SK-N-SH (cell line): ENCODE data around the gene STK16. TPM values are rescaled to one million over a fixed set of nuclear protein-coding genes. Genes with fewer than 3 reads are reported as not detected.
A peak's percentile ranks its signal among the peaks of the same experiment; 100 is the strongest.

Experiments
- CTCF ChIA-PET: fragments of 300-600, 350-600 bp; formaldehyde crosslinking; extraction: SDS; loops from one replicate; lab custom pipeline; 2021; lab: Yijun Ruan, JAX
- POLR2A ChIA-PET: fragments of 350-600 bp; sonication (Branson Sonifier 250); formaldehyde crosslinking; extraction: SDS; loops from one replicate; lab custom pipeline; 2020; ENCODE audit warnings: antibody characterized with exemption, inconsistent platforms; lab: Yijun Ruan, JAX
- DNase-seq: peaks from one replicate; pipeline ENCODE4 v3.0.0; 2012
- H2AFZ ChIP-seq: fragments of 200-600 bp; sonication (generic); 2 replicates; pipeline ENCODE4 v1.8.1; 2016; ENCODE audit warnings: antibody characterized with exemption, mild to moderate bottlenecking, low read depth
- H3F3A ChIP-seq: fragments of 200-600 bp; sonication (generic); replicated peaks from 2 replicates; pipeline ENCODE3; 2016; ENCODE audit warnings: antibody characterized with exemption, mild to moderate bottlenecking; ENCODE audit not compliant: insufficient read depth
- H3K27ac ChIP-seq, 2 experiments: fragments of 200-500 bp in 1 of 2; fragments of 200-600 bp in 1 of 2; sonication (Bioruptor generic) in 1 of 2; sonication (generic), shearing (Covaris generic) in 1 of 2; 2 replicates each; pipeline versions ENCODE4 v1.5.1 to v1.6.1; 2014 to 2016; ENCODE audit warnings: low read depth in 2 of 2, inconsistent platforms in 1 of 2, low read length in 1 of 2, mild to moderate bottlenecking in 1 of 2, mixed read lengths in 1 of 2
- H3K27me3 ChIP-seq: fragments of 200-600 bp; sonication (generic), shearing (Covaris generic); 2 replicates; pipeline ENCODE4 v1.6.1; 2016; ENCODE audit warnings: mixed run types; ENCODE audit not compliant: insufficient read depth
- H3K36me3 ChIP-seq, 2 experiments: fragments of 200-500 bp in 1 of 2; fragments of 200-600 bp in 1 of 2; sonication (Bioruptor generic) in 1 of 2; sonication (generic) in 1 of 2; replicated peaks in 1 of 2; 2 replicates each; pipeline versions ENCODE3 to v1.5.1; 2014 to 2016; ENCODE audit warnings: low read length in 1 of 2, mild to moderate bottlenecking in 1 of 2; ENCODE audit not compliant: insufficient read depth in 2 of 2, control insufficient read depth in 1 of 2
- H3K4me1 ChIP-seq, 2 experiments: fragments of 200-500 bp in 1 of 2; fragments of 200-600 bp in 1 of 2; sonication (Bioruptor generic) in 1 of 2; sonication (generic), shearing (Covaris generic) in 1 of 2; 2 replicates each; pipeline versions ENCODE4 v1.5.1 to v1.6.1; 2014 to 2016; ENCODE audit warnings: low read depth in 1 of 2, low read length in 1 of 2, mixed run types in 1 of 2; ENCODE audit not compliant: insufficient read depth in 2 of 2, control insufficient read depth in 1 of 2
- H3K4me2 ChIP-seq: fragments of 200-600 bp; sonication (generic), shearing (Covaris generic); 2 replicates; pipeline ENCODE4 v1.6.1; 2017; ENCODE audit warnings: mixed run types
- H3K4me3 ChIP-seq, 2 experiments: fragments of 200-500 bp in 1 of 2; fragments of 200-600 bp in 1 of 2; sonication (Bioruptor generic) in 1 of 2; sonication (generic), shearing (Covaris generic) in 1 of 2; 2 replicates each; pipeline versions ENCODE4 v1.5.1 to v1.8.1; 2014 to 2016; ENCODE audit warnings: low read depth in 2 of 2, inconsistent platforms in 1 of 2, low read length in 1 of 2, mild to moderate bottlenecking in 1 of 2, mixed read lengths in 1 of 2, moderate library complexity in 1 of 2
- H3K79me2 ChIP-seq: fragments of 200-600 bp; sonication (generic); 2 replicates; pipeline ENCODE4 v1.8.1; 2017; ENCODE audit warnings: mild to moderate bottlenecking; ENCODE audit not compliant: insufficient read depth
- H3K9ac ChIP-seq: fragments of 200-600 bp; sonication (generic); 2 replicates; pipeline ENCODE4 v1.6.1; 2017; ENCODE audit warnings: mixed run types
- H3K9me2 ChIP-seq: fragments of 200-600 bp; sonication (generic); 2 replicates; pipeline ENCODE4 v1.6.1; 2017; ENCODE audit warnings: mixed run types
- H3K9me3 ChIP-seq: fragments of 200-600 bp; sonication (generic); 2 replicates; pipeline ENCODE4 v1.6.1; 2017; ENCODE audit warnings: mixed run types, mild to moderate bottlenecking, moderate library complexity
- H4K20me1 ChIP-seq: fragments of 200-600 bp; sonication (generic); 2 replicates; pipeline ENCODE4 v1.6.1; 2017; ENCODE audit warnings: mild to moderate bottlenecking, mixed run types; ENCODE audit not compliant: insufficient read depth
- CHD2 ChIP-seq: fragments of 150-350 bp; IDR thresholded peaks from 2 replicates; pipeline ENCODE4 v1.6.1; 2018; ENCODE audit warnings: low read length; ENCODE audit not compliant: partially characterized antibody
- CTCF ChIP-seq: fragments of 200-600 bp; sonication (generic); IDR thresholded peaks from 2 replicates; pipeline ENCODE4 v1.6.1; 2017; ENCODE audit warnings: antibody characterized with exemption, mild to moderate bottlenecking, moderate library complexity
- EP300 ChIP-seq, 2 experiments: IDR thresholded peaks; 2 replicates each; pipeline versions ENCODE4 v1.4.0 to v1.6.1; 2012; ENCODE audit warnings: borderline replicate concordance in 1 of 2, low read depth in 1 of 2, low read length in 1 of 2
- EZH2phosphoT487 ChIP-seq: fragments of 200-600 bp; sonication (generic); IDR thresholded peaks from 2 replicates; pipeline ENCODE4 v1.6.1; 2017; ENCODE audit warnings: low read depth, mixed run types, mild to moderate bottlenecking, antibody characterized with exemption, moderate library complexity, borderline replicate concordance
- FOSL2 ChIP-seq: IDR thresholded peaks from 2 replicates; pipeline ENCODE4 v1.4.0; 2012; ENCODE audit warnings: low read depth, mild to moderate bottlenecking, moderate library complexity, borderline replicate concordance
- FOXM1 ChIP-seq: IDR thresholded peaks from 2 replicates; pipeline ENCODE4 v1.4.0; 2012; ENCODE audit warnings: low read depth, mild to moderate bottlenecking
- GATA2 ChIP-seq: sonication (generic); formaldehyde crosslinking; IDR thresholded peaks from 2 replicates; pipeline ENCODE4 v1.5.0; 2020; ENCODE audit warnings: mild to moderate bottlenecking, missing genetic modification reagents
- NFIC ChIP-seq: IDR thresholded peaks from 2 replicates; pipeline ENCODE4 v1.4.0; 2012; ENCODE audit warnings: borderline replicate concordance
- NRF1 ChIP-seq: IDR thresholded peaks from 2 replicates; pipeline ENCODE4 v1.6.1; 2012; ENCODE audit warnings: low read depth, mild to moderate bottlenecking, low read length
- PBX3 ChIP-seq: IDR thresholded peaks from 2 replicates; pipeline ENCODE4; 2012
- RAD21 ChIP-seq: IDR thresholded peaks from 2 replicates; pipeline ENCODE4 v1.6.1; 2012; ENCODE audit warnings: mild to moderate bottlenecking, low read length
- SIN3A ChIP-seq: IDR thresholded peaks from 2 replicates; pipeline ENCODE4 v1.6.1; 2012; ENCODE audit warnings: low read depth, mild to moderate bottlenecking, low read length, moderate library complexity, borderline replicate concordance
- SMC3 ChIP-seq: IDR thresholded peaks from 2 replicates; pipeline ENCODE4 v1.6.1; 2012; ENCODE audit warnings: low read depth, low read length, improper control_type of control experiment
- TAF1 ChIP-seq: IDR thresholded peaks from 2 replicates; pipeline ENCODE4 v1.6.1; 2012; ENCODE audit warnings: low read depth, mild to moderate bottlenecking, low read length, moderate library complexity, borderline replicate concordance
- TEAD4 ChIP-seq: IDR thresholded peaks from 2 replicates; pipeline ENCODE4 v1.4.0; 2012; ENCODE audit warnings: mild to moderate bottlenecking, borderline replicate concordance; ENCODE audit not compliant: insufficient read depth
- USF1 ChIP-seq: IDR thresholded peaks from 2 replicates; pipeline ENCODE4 v1.4.0; 2012; ENCODE audit warnings: low read depth, borderline replicate concordance
- USF2 ChIP-seq: fragments of 150-350 bp; IDR thresholded peaks from 2 replicates; pipeline ENCODE4 v1.6.1; 2017; ENCODE audit warnings: antibody characterized with exemption, low read length, low read depth, borderline replicate concordance
- YY1 ChIP-seq: IDR thresholded peaks from 2 replicates; pipeline ENCODE4 v1.4.0; 2012; ENCODE audit warnings: low read depth, mild to moderate bottlenecking
- WGBS: methylation state at CpG from one replicate; pipeline ENCODE4 v1.1.6; 2017; ENCODE audit warnings: low lambda C conversion rate; 5-methylcytosine and 5-hydroxymethylcytosine counted together
- polyA plus RNA-seq, 3 experiments: library from polyadenylated mRNA; depleted of rRNA; stranded (reverse); fragments of >200 nt; gene quantifications; 2 replicates each; pipeline ENCODE4 v1.2.3, GENCODE V29; 2012

Gene STK16
- polyA plus RNA-seq, 1 of the 3 experiments (the other 2 are of a cell fraction): 57.6 TPM

- Histone ChIP-seq H3K4me1 (peaks cover 24 to 27% of the 10 kb centered on the region in 2 experiments), H3K9ac (peak overlapping the region; percentile 87), H3K27me3 (no peaks in the 10 kb centered on the region), H3K4me2 (peak overlapping the region; percentile 95), H3K36me3 (peaks cover 14 to 27% of the 10 kb centered on the region in 2 experiments)
- no peak for TF ChIP-seq EP300 (IDR thresholded peaks at IDR 0.05; ENCODE audit: borderline replicate concordance in 1 of 2, low read depth in 1 of 2, low read length in 1 of 2)
- TF ChIP-seq SMC3: no peak
- no peak for TF ChIP-seq TEAD4
- no peak for TF ChIP-seq EZH2phosphoT487
- no peak for TF ChIP-seq GATA2
- TF ChIP-seq NFIC: no peak
- no peak for TF ChIP-seq USF1
- TF ChIP-seq PBX3: peak; percentile 53; the same call in 1 of the 2 replicates
- no peak for TF ChIP-seq YY1
- TF ChIP-seq RAD21: no peak
- peak; percentile 60 for TF ChIP-seq FOSL2
- TF ChIP-seq, all 33 proteins: peak for 2
- H3K79me2 ChIP-seq: peaks cover 9% of the 10 kb centered on the region; the same call in 1 of the 2 replicates
- ChIA-PET CTCF (interaction anchor here (0.8 to 15.4 kb wide), 26 partner anchors 8 to 365 kb away, joined by 3 to 312 read pairs (median 4); partner anchors contain the start of genes ABCB6, ANKZF1, GLB1L and STK16), POLR2A (interaction anchor here (0.7 to 1.7 kb wide), 8 partner anchors 9 to 110 kb away, joined by 3 to 6 read pairs (median 5); partner anchors contain the start of genes ABCB6 and CNPPD1)
- peak overlapping the region; percentile 44 to 69 for H3K4me3 ChIP-seq
- H3K27ac ChIP-seq: peak overlapping the region; percentile 88 to 91
- 35% methylated on average over 9 of the region's 9 CpGs for WGBS
- H3F3A ChIP-seq: peaks cover 18% of the 10 kb centered on the region
- no peaks in the 10 kb centered on the region for H3K9me2 ChIP-seq
- H4K20me1 ChIP-seq: no peaks in the 10 kb centered on the region
- DNase-seq: no peak
- H3K9me3 ChIP-seq: no peaks in the 10 kb centered on the region
- peak overlapping the region; percentile 63; the same call in 1 of the 2 replicates for H2AFZ ChIP-seq
These were observed 33.4 kb downstream of the STK16 start for GRCh38 chr2:219278655-219279150.

- Histone ChIP-seq H3K4me3 (peak within 1 kb of the TSS; percentile 69 to 82), H3F3A (peaks cover 18% of the 10 kb centered on the region), H3K4me2 (peak within 1 kb of the TSS; percentile 95), H3K27ac (peak within 1 kb of the TSS; percentile 88 to 91), H3K9me2 (no peaks in the 10 kb centered on the region), H3K9me3 (no peaks in the 10 kb centered on the region), H3K79me2 (peaks cover 9% of the 10 kb centered on the region; the same call in 1 of the 2 replicates), H3K36me3 (peaks cover 14 to 29% of the 10 kb centered on the region in 2 experiments), H3K9ac (peak within 1 kb of the TSS; percentile 87), H4K20me1 (no peaks in the 10 kb centered on the region), H3K27me3 (no peaks in the 10 kb centered on the region), H3K4me1 (peaks cover 22 to 24% of the 10 kb centered on the region in 2 experiments), H2AFZ (peak within 1 kb of the TSS; percentile 80)
- POLR2A ChIA-PET: interaction anchor here (0.7 to 1.7 kb wide), 8 partner anchors 9 to 109 kb away, joined by 3 to 6 read pairs (median 5); partner anchors contain the start of genes ABCB6 and CNPPD1
- CTCF ChIA-PET: interaction anchor here (0.8 to 15.4 kb wide), 12 partner anchors 11 to 299 kb away, joined by 3 to 312 read pairs (median 6); partner anchors contain the start of gene ABCB6
- peak; percentile 99 for DNase-seq
- WGBS: 2% methylated on average over 24 of the region's 65 CpGs
- TF ChIP-seq YY1 (peak; percentile 52; the same call in 1 of the 2 replicates), USF2 (no peak), FOXM1 (peak; percentile 64; the same call in 1 of the 2 replicates), TAF1 (peak; percentile 71), USF1 (no peak), SIN3A (peak; percentile 91; the same call in 1 of the 2 replicates), FOSL2 (peak; percentile 1; the same call in 1 of the 2 replicates), EZH2phosphoT487 (no peak), CHD2 (peak; percentile 46), NRF1 (peak; percentile 75), CTCF (peak; percentile 31; the same call in 1 of the 2 replicates)
These were observed 34.1 kb downstream of the STK16 start, which contains the start of gene DNAJB2 for GRCh38 chr2:219279151-219279915. Gene DNAJB2, plus strand, starts transcription at chr2:219279366. Its CDS starts 468 bp downstream, at chr2:219279834.
